Stomach (tissue), 4 donors: ENCODE results near the gene KASH5.

Experiments used
- CTCF ChIP-seq, 7 experiments: fragments of 450-650 bp in 4 of 7; fragments of 200-600 bp in 3 of 7; sonication (generic) in 3 of 7; IDR thresholded peaks; one replicate each; pipeline ENCODE4 v1.5.1; 2016 to 2019; ENCODE audit warnings: antibody characterized with exemption in 7 of 7, control low read depth in 2 of 7, mild to moderate bottlenecking in 1 of 7
- EP300 ChIP-seq: sonication (generic); formaldehyde crosslinking; IDR thresholded peaks from one replicate; pipeline ENCODE4 v1.6.1; 2017; ENCODE audit warnings: antibody characterized with exemption
- POLR2A ChIP-seq, 4 donors: fragments of 450-650 bp; IDR thresholded peaks; one replicate each; pipeline ENCODE4 v1.6.1; 2016; ENCODE audit warnings: antibody characterized with exemption in 4 of 4, control low read depth in 2 of 4, mild to moderate bottlenecking in 1 of 4, moderate library complexity in 1 of 4

- TF ChIP-seq EP300 (no peak), CTCF (IDR thresholded peaks at IDR 0.05) (no peak), POLR2A (IDR thresholded peaks at IDR 0.05) (no peak)
Observed at GRCh38 chr19:49403404-49404187, 15.5 kb downstream of the KASH5 start.
